GM18502 (cell line): ENCODE results near the gene OR2T11.
A peak's percentile ranks its signal among the peaks of the same experiment; 100 is the strongest.
"Not testable (repeated sequence)": the region's sequence is repeated elsewhere in the genome, so short reads cannot be mapped to it uniquely, and the experiment has no call there.

Experiments used
- ATAC-seq: cut with Tn5 transposase; IDR thresholded peaks from one replicate; pipeline ENCODE4 v1.9.1; 2021; ENCODE audit warnings: mild to moderate bottlenecking; ENCODE audit not compliant: unreplicated experiment, poor library complexity

Gene OR2T11, protein sequence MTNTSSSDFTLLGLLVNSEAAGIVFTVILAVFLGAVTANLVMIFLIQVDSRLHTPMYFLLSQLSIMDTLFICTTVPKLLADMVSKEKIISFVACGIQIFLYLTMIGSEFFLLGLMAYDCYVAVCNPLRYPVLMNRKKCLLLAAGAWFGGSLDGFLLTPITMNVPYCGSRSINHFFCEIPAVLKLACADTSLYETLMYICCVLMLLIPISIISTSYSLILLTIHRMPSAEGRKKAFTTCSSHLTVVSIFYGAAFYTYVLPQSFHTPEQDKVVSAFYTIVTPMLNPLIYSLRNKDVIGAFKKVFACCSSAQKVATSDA

DNA sequence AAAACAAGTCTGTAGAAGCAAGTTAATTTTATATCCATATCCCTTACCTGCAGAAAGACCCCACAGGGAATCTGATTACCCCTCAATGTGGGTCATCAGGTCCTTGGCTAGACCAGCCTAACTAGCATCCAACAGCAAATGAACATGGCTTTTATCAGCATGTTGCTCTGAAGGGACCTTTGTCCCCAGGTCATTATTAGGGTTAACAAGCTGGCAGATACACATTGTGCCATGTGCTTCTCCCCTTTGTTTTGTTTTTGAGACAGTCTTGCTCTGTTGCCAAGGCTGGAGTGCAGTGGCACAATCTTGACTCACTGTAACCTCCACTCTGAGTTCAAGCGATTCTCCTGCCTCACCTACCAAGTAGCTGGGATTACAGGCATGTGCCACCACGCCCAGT lies at the start of gene OR2T11:
OR2T11 (minus strand) TSS at position 101 of the 400 bp plus-strand sequence. CDS start 7,963 bp downstream, outside the sequence.
- ATAC-seq = not testable (repeated sequence)

DNA sequence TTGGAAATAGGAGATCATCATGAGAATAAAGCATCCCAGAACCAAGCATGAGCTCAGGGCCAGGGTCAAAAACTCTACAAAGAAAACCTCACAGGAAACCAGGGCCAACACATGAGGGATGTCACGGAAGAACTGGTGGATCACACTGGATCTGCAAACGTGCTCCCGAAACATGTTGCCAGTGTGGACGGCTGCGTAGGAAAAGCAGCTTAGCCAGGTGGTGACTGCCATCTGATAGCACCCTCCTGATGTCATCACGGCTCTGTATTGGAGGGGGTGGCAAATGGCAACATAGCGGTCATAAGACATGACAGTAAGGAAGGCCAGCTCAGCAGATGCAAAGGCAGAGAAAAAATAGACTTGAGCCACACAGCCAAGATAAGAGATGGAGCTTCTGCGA lies 46.8 kb upstream of the OR2T11 start:
- ATAC-seq = no peak

DNA sequence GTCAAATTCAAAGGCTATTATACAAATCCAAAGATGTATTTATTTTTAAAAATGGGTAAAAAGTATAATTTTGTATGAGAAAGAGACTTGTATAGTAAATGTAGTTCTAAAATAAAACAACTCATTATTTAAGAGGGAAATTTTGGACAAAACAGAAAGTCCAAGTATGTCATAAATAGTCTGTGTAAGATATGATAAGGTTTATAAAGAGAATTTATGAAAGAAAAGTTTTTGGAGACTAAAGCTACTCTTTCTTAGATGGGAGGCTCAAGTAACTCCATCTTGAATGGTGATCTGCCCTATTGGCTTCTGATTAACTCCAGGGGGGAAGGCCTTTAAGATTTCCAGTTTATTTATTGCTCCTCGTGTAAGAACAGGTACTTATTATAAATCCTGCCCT lies 35.1 kb upstream of the OR2T11 start:
- no peak for ATAC-seq

DNA sequence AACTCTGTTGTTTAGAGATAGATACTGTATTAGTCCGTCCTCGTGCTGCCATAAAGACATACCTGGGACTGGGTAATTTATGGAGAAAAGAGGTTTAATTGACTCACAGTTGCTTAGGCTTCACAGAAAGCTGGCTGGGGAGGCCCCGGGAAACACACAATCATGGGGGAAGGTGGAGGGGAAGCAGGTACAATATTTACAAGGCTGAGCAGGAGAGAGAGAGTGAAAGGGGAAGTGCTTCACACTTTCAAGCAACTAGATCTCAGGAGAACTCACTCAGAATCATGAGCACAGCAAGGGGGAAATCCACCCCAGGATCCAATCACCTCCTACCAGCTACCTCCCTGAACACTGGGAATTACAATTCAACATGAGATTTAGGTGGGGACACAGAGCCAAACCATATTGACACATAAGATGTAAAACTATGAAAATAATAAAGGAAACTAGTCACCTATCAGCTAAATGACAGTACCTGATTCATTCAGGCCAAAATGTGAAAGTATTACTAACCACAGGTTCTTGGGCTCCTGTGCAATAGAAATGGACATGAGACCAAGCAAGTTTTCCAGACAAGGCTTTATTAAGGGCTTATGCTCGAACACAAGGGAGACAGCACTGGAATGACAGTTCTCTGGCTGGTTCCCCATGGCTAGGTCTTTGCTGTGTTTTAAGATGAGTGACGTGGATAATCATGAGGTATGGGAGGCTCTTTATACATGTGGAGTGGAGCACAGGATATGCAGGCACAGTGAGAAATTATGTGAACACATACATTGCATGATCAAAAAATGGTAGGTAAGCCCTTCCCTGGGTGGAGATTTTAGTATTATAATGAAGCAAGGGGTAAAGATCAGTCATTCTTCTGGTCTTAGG lies 28.8 kb upstream of the OR2T11 start:
- peak; percentile 97 for ATAC-seq

DNA sequence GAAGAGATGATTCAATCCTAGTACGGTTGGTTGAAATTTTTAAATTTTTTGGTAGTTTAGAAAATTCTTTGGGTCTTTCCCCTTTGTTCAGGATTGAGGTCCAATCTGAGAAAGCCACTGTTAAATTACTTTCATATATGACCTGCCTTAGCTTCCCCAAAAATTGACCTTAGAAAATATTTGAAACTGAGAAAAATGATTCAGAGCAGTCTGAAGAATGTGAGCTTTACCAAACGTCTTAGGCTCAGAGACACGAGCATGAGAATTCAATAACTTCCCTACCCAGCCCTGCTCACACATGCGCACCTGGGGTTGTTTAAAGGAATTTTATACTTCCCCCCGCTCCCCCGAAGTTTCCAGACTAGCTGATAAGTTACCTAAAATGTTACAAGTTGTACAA lies 21.9 kb upstream of the OR2T11 start:
- peak; percentile 59 for ATAC-seq

DNA sequence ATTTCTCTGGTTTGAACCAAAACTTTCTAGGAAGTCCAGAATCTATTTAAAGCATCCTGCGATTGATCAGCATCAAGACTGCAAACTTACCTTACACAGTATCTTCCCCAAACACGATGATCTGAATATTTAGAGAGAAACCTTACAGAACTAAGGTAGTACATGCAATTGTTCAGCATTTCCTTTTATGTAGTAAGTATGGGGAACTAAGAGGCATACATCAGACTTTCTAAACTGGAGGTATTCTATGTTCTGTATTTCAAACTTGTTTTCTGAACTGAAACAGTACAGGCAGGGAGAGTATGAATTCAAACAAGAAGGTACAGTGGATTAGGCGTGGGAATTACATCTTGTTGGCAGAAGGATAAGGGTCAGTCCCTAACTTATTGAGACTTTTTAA lies 20.5 kb upstream of the OR2T11 start, which contains the start of gene OR2T27:
OR2T27 (minus strand) TSS at position 175 of the 400 bp plus-strand sequence. CDS start 4,644 bp downstream, outside the sequence.
- ATAC-seq = peak; percentile 56

DNA sequence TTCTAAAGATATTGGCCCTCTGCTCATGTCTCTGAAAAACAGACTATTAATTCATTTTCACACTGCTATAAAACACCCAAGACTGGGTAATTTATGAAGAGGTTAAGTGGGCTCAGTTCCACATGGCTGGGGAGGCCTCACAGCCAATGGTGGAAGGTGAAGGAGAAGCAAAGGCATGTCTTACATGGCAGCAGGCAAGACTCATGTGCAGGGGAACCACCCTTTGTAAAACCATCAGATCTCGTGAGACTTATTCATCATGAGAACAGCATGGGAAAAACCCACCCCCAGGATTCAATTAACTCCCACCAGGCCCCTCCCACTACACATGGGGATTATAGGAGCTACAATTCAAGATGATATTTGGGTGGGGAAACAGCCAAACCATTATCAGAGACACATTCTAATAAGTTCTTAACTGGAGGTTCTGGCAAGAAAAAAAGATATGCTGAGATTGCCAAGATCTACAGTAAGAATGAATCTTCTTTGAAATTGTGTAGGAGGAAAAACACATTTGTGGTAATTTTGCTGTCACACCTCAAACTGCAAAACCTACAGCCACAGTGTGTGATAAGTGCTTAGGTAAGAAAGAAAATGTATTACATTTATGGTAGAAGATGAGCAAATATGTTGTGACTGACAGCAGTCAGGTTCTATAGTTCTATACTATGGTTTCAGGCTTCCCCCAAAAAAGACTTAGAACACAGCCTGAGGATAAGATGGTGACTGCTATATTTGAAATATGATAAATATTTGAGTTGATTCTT lies 14.1 kb upstream of the OR2T11 start:
- ATAC-seq = not testable (repeated sequence)

DNA sequence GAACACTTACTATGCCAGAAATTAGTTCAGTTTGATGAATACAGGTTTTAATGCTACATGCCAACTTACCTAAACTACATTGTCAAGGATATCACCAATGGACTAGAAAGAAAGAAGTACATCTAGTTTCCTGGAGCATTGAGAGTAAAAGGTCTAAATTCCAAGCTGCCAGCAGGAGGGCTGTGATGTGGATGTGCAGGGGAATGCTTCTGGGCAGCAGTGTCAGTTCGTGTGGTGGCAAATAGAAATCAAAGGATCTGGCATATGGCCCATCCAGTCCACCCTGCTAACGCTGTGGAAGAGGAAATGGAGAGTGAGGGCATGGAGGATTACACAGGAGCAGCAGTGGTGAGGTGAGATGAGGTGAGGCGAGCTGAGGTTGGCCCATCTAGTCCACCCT lies 10.3 kb upstream of the OR2T11 start, which contains the start of gene OR2T35:
OR2T35 (minus strand) TSS at position 101 of the 400 bp plus-strand sequence. CDS start 6,020 bp downstream, outside the sequence.
- ATAC-seq = not testable (repeated sequence)

DNA sequence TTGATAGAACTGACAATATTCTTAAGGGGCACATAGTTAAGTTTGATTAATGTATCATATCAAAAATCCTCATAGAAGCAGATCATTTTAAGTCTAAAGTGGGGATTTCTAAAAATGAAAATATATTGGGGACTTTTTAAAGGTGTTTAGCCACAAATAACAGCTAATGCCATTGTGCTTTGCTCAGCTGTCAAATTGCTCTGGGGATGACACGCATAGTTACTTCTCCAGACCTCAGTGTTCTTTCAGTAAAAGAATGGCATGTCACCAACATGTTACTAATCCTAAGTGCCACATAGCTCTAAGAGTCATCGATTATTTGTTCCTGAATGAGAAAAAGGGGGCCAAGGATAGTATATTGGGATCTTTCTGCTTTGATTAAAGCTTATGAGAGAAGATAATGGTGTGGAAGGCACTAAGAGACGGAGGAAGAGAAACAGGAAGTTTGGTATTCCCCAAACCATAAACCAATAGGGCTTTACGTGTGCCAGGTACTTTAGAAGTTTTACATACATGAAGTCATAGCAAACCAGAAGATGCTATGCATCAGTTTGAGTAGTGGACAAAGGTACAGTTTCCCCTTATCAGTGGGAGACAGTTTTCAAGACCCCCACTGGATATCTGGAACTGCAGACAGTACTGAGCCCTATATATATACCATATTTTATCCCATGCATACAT lies 8.2 kb upstream of the OR2T11 start:
- ATAC-seq = peak; percentile 73

DNA sequence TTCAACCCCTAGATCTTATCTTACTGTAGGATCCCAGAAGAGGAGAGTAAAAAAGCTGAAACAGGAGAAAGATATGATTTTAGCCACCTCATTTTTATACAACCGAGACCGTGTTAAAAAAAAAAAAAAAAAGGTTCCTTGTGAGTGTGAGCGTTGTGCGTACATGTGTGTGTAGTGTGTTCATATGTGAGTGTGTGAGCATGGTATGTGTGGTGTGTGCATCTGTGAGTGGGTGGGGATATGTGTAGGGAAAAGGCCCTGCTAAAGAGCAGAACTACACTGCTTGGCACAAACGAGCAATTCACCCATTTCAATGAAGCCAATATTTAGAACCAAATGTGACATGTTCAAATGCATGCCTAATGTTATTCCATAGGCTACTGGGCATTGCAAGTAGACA lies 6.7 kb upstream of the OR2T11 start:
- ATAC-seq = peak; percentile 13

DNA sequence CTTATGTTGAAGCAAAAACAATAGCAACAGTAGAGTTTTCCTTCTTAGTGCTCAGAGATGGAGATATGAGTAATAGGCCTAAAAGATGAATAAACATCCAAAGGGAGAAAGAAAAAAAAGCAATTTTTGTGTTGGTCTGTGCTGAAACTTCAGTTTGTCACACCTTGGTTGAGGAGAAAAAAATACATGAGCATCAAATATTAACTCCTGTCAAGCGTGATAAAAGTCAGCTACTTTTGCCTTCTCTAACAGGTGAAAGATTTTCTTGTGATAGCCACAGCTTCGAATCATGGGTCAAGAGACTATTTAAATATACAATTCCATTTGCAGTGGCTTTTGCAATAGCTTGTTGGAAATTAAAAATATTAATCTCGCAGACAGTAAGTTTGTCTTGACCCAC lies 6.0 kb upstream of the OR2T11 start:
- ATAC-seq = peak; percentile 41

DNA sequence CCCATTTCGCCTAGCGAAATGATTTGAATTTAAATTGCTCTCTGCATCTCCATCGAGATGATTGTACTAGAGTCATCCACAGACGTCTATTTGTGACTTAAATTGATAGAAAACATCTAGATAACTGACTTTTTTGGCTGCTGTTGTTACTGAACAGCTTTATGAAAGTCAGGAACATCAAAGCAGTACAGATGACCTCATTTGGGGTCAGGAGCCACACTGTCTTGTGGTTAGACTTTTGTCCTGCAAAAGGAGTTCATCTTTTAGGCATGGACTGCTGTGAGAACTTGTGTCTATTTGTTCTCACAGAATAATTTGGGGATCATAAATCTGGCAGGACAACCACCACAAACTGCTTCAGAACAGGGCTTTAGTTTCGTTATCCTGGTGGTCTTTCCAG lies 4.8 kb upstream of the OR2T11 start:
- peak; percentile 35 for ATAC-seq

DNA sequence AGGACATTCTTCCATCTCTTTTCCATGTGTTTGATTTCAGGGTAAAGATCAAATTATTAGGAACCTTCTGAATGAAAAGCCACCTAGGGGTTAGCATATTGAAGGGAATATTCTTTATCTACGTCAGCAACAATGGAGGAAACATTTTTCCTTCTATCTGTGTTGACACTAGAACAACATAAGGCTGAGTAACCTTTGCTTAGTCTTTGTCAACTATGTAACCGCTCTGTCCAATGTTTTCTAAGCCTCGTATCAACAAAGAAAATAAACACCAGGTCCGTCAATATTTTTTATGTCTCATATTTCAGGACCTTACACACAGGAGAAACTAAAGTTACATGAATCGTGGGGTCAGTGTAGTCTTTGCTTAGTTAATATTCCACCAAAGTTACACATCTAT lies 1.7 kb upstream of the OR2T11 start:
- not testable (repeated sequence) for ATAC-seq

DNA sequence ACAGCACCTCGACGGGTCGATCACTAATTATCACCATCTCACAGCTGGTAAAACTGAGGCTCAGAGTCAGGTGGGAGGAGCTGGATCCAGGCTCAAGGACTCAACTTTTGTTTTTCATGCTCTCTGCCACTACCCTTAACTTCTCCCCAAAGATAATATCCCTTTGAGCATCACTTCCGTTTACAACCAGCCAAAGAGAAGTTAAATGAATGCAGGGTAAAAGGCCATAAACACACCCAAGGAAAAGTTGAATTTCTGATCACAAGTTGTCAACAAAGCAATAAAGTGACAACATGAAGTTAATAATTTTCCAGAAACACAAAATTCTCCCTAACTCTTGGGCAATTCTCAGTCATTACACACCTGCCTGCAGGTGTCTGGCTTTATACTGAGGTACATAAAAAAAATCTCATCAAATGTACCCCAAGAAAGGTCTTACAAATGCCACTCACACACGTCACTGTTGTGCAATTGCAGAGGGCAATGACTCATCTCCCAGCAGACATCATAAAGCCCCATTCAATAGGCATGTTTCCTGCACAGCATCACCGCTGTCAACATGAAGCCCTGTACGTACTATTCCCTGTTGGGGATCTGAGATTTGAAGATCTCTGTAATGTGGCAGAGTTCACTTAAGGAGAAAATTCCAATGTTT lies 3.4 kb downstream of the OR2T11 start:
- ATAC-seq = no peak

DNA sequence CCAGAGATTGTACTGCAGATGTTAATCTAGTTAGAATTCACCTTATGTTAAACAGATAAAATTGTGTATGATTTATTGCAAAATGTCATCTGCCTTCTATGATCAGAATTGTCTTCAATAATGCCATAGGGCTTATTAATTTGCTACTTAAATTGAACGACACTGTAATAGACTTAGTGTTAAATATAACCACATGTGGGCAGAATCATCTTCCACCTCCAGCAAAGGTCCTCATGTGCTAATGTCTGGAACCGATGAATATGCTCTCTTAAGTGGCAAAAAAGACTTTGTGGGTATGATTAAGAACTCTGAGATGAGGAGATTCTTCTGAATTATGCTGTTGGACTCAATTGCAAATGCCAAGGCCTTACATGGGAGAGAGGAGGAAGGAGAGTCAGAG lies 4.3 kb downstream of the OR2T11 start:
- ATAC-seq = no peak

DNA sequence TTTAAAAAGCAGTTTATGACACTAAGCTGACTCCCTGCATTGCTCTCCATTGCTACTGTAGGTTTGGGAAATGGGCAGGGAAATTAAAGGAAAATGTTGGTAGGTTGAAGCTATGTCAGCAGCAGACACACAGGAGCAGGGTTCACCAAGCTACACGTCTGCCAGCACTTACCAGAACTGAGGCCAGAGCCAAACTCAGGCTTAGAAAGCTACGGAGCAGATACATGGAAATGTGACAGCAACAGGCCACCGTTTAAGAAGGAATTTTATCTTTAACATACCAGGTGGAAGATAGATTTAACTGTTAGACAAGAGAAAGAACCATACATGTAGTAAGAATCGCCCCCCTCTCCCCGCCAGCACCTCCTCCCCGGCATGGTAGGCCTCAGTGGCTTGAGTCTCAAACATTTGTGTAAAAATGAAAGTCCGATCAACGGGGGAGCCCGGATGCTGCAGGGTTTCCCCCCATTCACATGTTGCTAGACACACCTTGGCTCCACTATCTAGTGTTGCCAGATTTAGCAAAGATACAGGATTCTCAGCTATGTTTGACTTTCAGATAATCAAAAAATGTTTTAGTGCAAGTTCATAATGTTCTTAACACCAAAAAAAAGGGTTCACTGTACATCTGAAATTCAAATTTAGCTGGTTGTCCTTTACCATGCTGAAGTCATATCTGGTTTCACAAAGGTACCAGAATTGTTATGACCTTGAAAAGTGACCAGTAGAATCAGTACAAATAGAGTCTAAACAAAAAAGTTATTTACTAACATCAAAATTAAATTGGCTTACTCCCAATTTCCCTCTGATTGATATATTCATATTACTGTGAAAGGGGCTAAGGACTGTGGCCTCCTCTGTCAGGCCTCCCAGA lies 6.7 kb downstream of the OR2T11 start:
- peak; percentile 99 for ATAC-seq

DNA sequence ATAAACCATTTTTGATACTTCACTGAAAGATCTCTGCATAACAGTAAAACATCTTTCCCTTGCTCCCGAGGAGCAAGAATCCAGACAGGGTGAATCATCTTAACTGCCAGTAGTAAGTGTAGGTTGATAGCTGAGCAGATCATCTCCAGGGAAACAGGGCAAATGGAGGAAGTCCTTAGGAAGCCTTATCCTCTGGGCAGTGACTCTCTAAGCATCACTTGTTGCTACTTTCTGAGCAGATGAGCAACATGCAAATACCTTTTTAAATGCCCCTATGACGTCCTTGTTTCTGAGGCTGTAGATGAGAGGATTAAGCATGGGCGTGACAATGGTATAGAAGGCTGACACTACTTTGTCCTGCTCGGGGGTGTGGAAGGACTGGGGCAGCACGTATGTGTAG lies 8.9 kb downstream of the OR2T11 start:
- no peak for ATAC-seq

DNA sequence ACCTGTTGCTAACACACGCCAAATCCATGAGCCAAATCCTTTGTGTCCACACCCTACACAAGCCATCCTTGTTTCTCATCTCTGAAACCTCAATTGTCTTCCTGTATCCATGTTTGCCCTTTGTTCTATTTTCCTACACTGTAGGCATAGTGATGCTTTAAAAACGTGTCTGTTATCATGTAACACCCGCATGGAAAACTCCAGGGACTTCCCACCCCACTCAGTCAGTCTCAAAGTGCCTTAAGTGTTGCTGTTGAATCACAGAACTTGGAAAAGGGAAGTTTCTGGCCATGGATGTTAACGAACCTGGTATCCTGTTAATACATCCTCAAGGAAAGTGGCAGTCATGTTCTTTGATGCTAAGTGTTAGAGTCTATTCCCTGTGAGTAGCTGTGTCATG lies 9.7 kb downstream of the OR2T11 start:
- ATAC-seq = no peak
